ENCODE measurements around the gene TCF25.

The TCF25 gene

GRCh38 chr16:89880477-89881367, 7.3 kb downstream of the TCF25 start:
- Mint-ChIP-seq H3K4me3 (no peak overlapping the region), H3K36me3 (ENCODE audit: low read depth) (peaks cover 81% of the 10 kb centered on the region), H3K27ac (no peak overlapping the region), H3K27me3 (no peaks in the 10 kb centered on the region), H3K9me3 (no peaks in the 10 kb centered on the region), H3K4me1 (ENCODE audit: low read depth) (peaks cover 20% of the 10 kb centered on the region)
- intact Hi-C loops (cut with micrococcal nuclease) = no loop called here

GRCh38 chr16:89881368-89881730, 8.0 kb downstream of the TCF25 start:
- Mint-ChIP-seq H3K9me3 (no peaks in the 10 kb centered on the region), H3K36me3 (ENCODE audit: low read depth) (peaks cover 87% of the 10 kb centered on the region), H3K27me3 (no peaks in the 10 kb centered on the region), H3K27ac (no peak overlapping the region), H3K4me3 (no peak overlapping the region), H3K4me1 (ENCODE audit: low read depth) (peaks cover 20% of the 10 kb centered on the region)
- intact Hi-C loops (cut with micrococcal nuclease) = no loop called here

- H3K4me1 Mint-ChIP-seq (ENCODE audit: low read depth) = peaks cover 15% of the 10 kb centered on the region
- no peaks in the 10 kb centered on the region for H3K9me3 Mint-ChIP-seq
- H3K4me3 Mint-ChIP-seq = no peak overlapping the region
- H3K27ac Mint-ChIP-seq = peak overlapping the region; percentile 20
- peaks cover 95% of the 10 kb centered on the region for H3K36me3 Mint-ChIP-seq (ENCODE audit: low read depth)
- intact Hi-C loops (cut with micrococcal nuclease) = no loop called here
- no peaks in the 10 kb centered on the region for H3K27me3 Mint-ChIP-seq
These were observed 10.1 kb downstream of the TCF25 start for GRCh38 chr16:89883346-89884040.

- intact Hi-C loops (cut with micrococcal nuclease) = no loop called here
- Mint-ChIP-seq H3K4me3 (no peak overlapping the region), H3K27me3 (no peaks in the 10 kb centered on the region), H3K9me3 (no peaks in the 10 kb centered on the region), H3K27ac (peak overlapping the region; percentile 20), H3K36me3 (ENCODE audit: low read depth) (peaks cover 95% of the 10 kb centered on the region), H3K4me1 (ENCODE audit: low read depth) (peaks cover 15% of the 10 kb centered on the region)
These were observed 10.6 kb downstream of the TCF25 start for GRCh38 chr16:89884041-89884421.

GRCh38 chr16:89887243-89887642, 13.9 kb downstream of the TCF25 start:
- intact Hi-C loops (cut with micrococcal nuclease) = no loop called here
- Mint-ChIP-seq H3K9me3 (no peaks in the 10 kb centered on the region), H3K4me1 (ENCODE audit: low read depth) (peaks cover 15% of the 10 kb centered on the region), H3K27me3 (no peaks in the 10 kb centered on the region), H3K27ac (no peak overlapping the region), H3K4me3 (no peak overlapping the region), H3K36me3 (ENCODE audit: low read depth) (peaks cover 100% of the 10 kb centered on the region)

GRCh38 chr16:89890200-89890599, 16.8 kb downstream of the TCF25 start:
- H3K27ac Mint-ChIP-seq = no peak overlapping the region
- peaks cover 100% of the 10 kb centered on the region for H3K36me3 Mint-ChIP-seq (ENCODE audit: low read depth)
- intact Hi-C loops (cut with micrococcal nuclease) = no loop called here
- H3K4me3 Mint-ChIP-seq = no peak overlapping the region
- H3K4me1 Mint-ChIP-seq (ENCODE audit: low read depth) = peaks cover 2% of the 10 kb centered on the region
- no peaks in the 10 kb centered on the region for H3K9me3 Mint-ChIP-seq
- H3K27me3 Mint-ChIP-seq = no peaks in the 10 kb centered on the region

- no peaks in the 10 kb centered on the region for H3K4me1 Mint-ChIP-seq (ENCODE audit: low read depth)
- intact Hi-C loops (cut with micrococcal nuclease) = no loop called here
- no peaks in the 10 kb centered on the region for H3K27me3 Mint-ChIP-seq
- H3K4me3 Mint-ChIP-seq = no peak overlapping the region
- no peaks in the 10 kb centered on the region for H3K9me3 Mint-ChIP-seq
- H3K27ac Mint-ChIP-seq = no peak overlapping the region
- peaks cover 100% of the 10 kb centered on the region for H3K36me3 Mint-ChIP-seq (ENCODE audit: low read depth)
These were observed 17.7 kb downstream of the TCF25 start for GRCh38 chr16:89890886-89891657.

GRCh38 chr16:89892055-89892630, 18.8 kb downstream of the TCF25 start:
- H3K4me1 Mint-ChIP-seq (ENCODE audit: low read depth) = no peaks in the 10 kb centered on the region
- H3K27ac Mint-ChIP-seq = no peak overlapping the region
- H3K36me3 Mint-ChIP-seq (ENCODE audit: low read depth) = peaks cover 100% of the 10 kb centered on the region
- no peaks in the 10 kb centered on the region for H3K27me3 Mint-ChIP-seq
- no peaks in the 10 kb centered on the region for H3K9me3 Mint-ChIP-seq
- intact Hi-C loops (cut with micrococcal nuclease) = no loop called here
- no peak overlapping the region for H3K4me3 Mint-ChIP-seq

GRCh38 chr16:89892635-89893034, 19.2 kb downstream of the TCF25 start:
- intact Hi-C loops (cut with micrococcal nuclease) = no loop called here
- Mint-ChIP-seq H3K4me3 (no peak overlapping the region), H3K36me3 (ENCODE audit: low read depth) (peaks cover 100% of the 10 kb centered on the region), H3K27me3 (no peaks in the 10 kb centered on the region), H3K4me1 (ENCODE audit: low read depth) (no peaks in the 10 kb centered on the region), H3K27ac (no peak overlapping the region), H3K9me3 (no peaks in the 10 kb centered on the region)

- Mint-ChIP-seq H3K4me1 (ENCODE audit: low read depth) (no peaks in the 10 kb centered on the region), H3K36me3 (ENCODE audit: low read depth) (peaks cover 100% of the 10 kb centered on the region), H3K27me3 (no peaks in the 10 kb centered on the region), H3K4me3 (no peak overlapping the region), H3K27ac (no peak overlapping the region), H3K9me3 (no peaks in the 10 kb centered on the region)
- intact Hi-C loops (cut with micrococcal nuclease) = no loop called here
These were observed 20.5 kb downstream of the TCF25 start for GRCh38 chr16:89893642-89894548.

- Mint-ChIP-seq H3K36me3 (ENCODE audit: low read depth) (peaks cover 100% of the 10 kb centered on the region), H3K4me3 (no peak overlapping the region), H3K4me1 (ENCODE audit: low read depth) (no peaks in the 10 kb centered on the region), H3K27ac (no peak overlapping the region), H3K9me3 (no peaks in the 10 kb centered on the region), H3K27me3 (no peaks in the 10 kb centered on the region)
- intact Hi-C loops (cut with micrococcal nuclease) = no loop called here
These were observed 22.3 kb downstream of the TCF25 start for GRCh38 chr16:89895482-89896250.

GRCh38 chr16:89897204-89897603, 23.8 kb downstream of the TCF25 start:
- H3K4me3 Mint-ChIP-seq = no peak overlapping the region
- no peaks in the 10 kb centered on the region for H3K27me3 Mint-ChIP-seq
- no peak overlapping the region for H3K27ac Mint-ChIP-seq
- H3K4me1 Mint-ChIP-seq (ENCODE audit: low read depth) = no peaks in the 10 kb centered on the region
- H3K9me3 Mint-ChIP-seq = no peaks in the 10 kb centered on the region
- intact Hi-C loops (cut with micrococcal nuclease) = no loop called here
- peaks cover 92% of the 10 kb centered on the region for H3K36me3 Mint-ChIP-seq (ENCODE audit: low read depth)
